ENCODE measurements around the gene STUM. TPM values are rescaled to one million over a fixed set of nuclear protein-coding genes. Genes with fewer than 3 reads are reported as not detected.

The STUM gene
- total and polyA plus RNA-seq, 2 of the 8 experiments (the other 6 are each of a cell fraction or from before 2014, with no cell fraction given): 0.76 to 1.2 TPM

DNA sequence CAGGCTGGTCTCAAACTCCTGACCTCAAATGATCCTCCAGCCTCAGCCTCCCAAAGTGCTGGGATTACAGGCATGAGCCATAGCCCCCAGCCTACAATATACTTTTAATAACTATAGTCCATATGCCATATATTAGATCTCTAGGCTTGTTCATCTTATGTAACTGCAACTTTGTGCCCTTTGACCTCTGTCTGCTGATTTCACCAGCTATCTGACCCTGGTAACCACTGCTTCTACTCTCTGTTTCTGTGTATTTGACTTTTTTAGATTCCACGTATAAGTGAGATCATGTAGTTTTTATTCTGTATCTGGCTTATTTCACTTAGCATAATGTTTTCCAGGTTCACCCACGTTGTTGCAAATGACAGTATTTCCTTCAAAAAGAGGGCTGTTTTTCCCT, 25.5 kb downstream of the STUM start:
- Histone ChIP-seq H2BK5ac (ENCODE audit: low read depth, low read length) (no peak overlapping the region), H3K4me3 (ENCODE audit: extremely low read depth in 1 of 4, insufficient read depth in 2 of 4, low read depth in 3 of 4, low read length in 4 of 4) (no peak overlapping the region), H3K79me1 (ENCODE audit: low read depth, low read length) (no peaks in the 10 kb centered on the region), H2AK5ac (ENCODE audit: low read depth, low read length) (no peak overlapping the region), H3K23me2 (ENCODE audit: low read depth, low read length) (no peaks in the 10 kb centered on the region), H3K9ac (replicated peaks in 1 of 4; ENCODE audit: extremely low read depth in 1 of 4, low read depth in 3 of 4, low read length in 3 of 4) (no peak overlapping the region), H4K5ac (ENCODE audit: insufficient read length, low read depth, low read length) (no peak overlapping the region), H3K79me2 (ENCODE audit: control insufficient read depth in 1 of 2, insufficient read depth in 2 of 2, low read length in 2 of 2) (no peaks in the 10 kb centered on the region), H3K36me3 (ENCODE audit: control insufficient read depth in 2 of 4, insufficient read depth in 4 of 4, low read length in 3 of 4) (no peaks in the 10 kb centered on the region), H3K4me2 (ENCODE audit: insufficient read depth in 1 of 2, low read depth in 2 of 2, low read length in 2 of 2) (no peak overlapping the region), H3K27ac (ENCODE audit: low read depth, low read length) (no peak overlapping the region), H3K27me3 (replicated peaks in 1 of 4; ENCODE audit: control insufficient read depth in 3 of 4, extremely low read depth in 1 of 4, insufficient read depth in 3 of 4, low read length in 3 of 4) (no peaks in the 10 kb centered on the region), H4K91ac (replicated peaks; ENCODE audit: insufficient read length, low read length) (no peak overlapping the region), H2BK20ac (ENCODE audit: low read length) (no peak overlapping the region), H3K18ac (ENCODE audit: extremely low read depth, low read length) (no peak overlapping the region), H2AFZ (ENCODE audit: low read length) (no peak overlapping the region), H3K4me1 (replicated peaks in 1 of 4; ENCODE audit: control insufficient read depth in 3 of 4, insufficient read depth in 4 of 4, low read length in 3 of 4) (peaks cover 0 to 4% (median 2%) of the 10 kb centered on the region in 4 experiments; a peak in 2 of 7 replicates), H2BK15ac (ENCODE audit: low read length) (no peak overlapping the region), H2BK12ac (ENCODE audit: low read depth, low read length) (no peak overlapping the region), H4K20me1 (replicated peaks in 1 of 2; ENCODE audit: control insufficient read depth in 1 of 2, insufficient read depth in 2 of 2, low read length in 2 of 2) (no peaks in the 10 kb centered on the region), H4K8ac (ENCODE audit: extremely low read depth, insufficient read depth, low read length) (no peak overlapping the region), H3K4ac (replicated peaks; ENCODE audit: insufficient read length, low read depth, low read length) (no peak overlapping the region), H3K56ac (replicated peaks; ENCODE audit: insufficient read length, low read depth, low read length) (no peak overlapping the region), H2BK120ac (replicated peaks; ENCODE audit: low read depth, low read length) (no peak overlapping the region), H3K9me3 (ENCODE audit: insufficient read depth in 2 of 2, low read depth in 1 of 2, low read length in 1 of 2) (no peaks in the 10 kb centered on the region), H3K23ac (ENCODE audit: insufficient read length) (no peak overlapping the region), H3K14ac (ENCODE audit: insufficient read length) (no peak overlapping the region)
- DNase-seq (ENCODE audit: low read depth in 1 of 2, low spot score in 2 of 2): no peak
- TF ChIP-seq USF2 (IDR thresholded peaks at IDR 0.05; ENCODE audit: low read length): no peak
- TF ChIP-seq, protein P1, sequence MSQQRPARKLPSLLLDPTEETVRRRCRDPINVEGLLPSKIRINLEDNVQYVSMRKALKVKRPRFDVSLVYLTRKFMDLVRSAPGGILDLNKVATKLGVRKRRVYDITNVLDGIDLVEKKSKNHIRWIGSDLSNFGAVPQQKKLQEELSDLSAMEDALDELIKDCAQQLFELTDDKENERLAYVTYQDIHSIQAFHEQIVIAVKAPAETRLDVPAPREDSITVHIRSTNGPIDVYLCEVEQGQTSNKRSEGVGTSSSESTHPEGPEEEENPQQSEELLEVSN (IDR thresholded peaks at IDR 0.05): no peak
- TF ChIP-seq TEAD4 (IDR thresholded peaks at IDR 0.05; ENCODE audit: low read depth, low read length): no peak
- no peak for FAIRE-seq
- 63% methylated on average over 2 of the region's 2 CpGs; no CpG with 5 or more reads in 1 of the 2 experiments for WGBS, 2 experiments (ENCODE audit: extremely low coverage in 1 of 2, insufficient coverage in 1 of 2, insufficient read length in 1 of 2, insufficient replicate concordance in 2 of 2, low coverage in 1 of 2, low lambda C conversion rate in 2 of 2, missing lambda C conversion rate in 1 of 2)
- POLR2A ChIA-PET (ENCODE audit: partially characterized antibody): no interaction called here
- CTCF ChIA-PET (ENCODE audit: partially characterized antibody): interaction anchor here (1.0 kb wide), 1 partner anchor 29 kb away, joined by 4 read pairs; no protein-coding TSS in a partner anchor

Data from H1 (cell line).